GF-D8 (cell line): ENCODE results near the gene RNF39.
A peak's percentile ranks its signal among the peaks of the same experiment; 100 is the strongest.

Experiments
- DNase-seq: peaks from one replicate; lab custom pipeline; 2025; lab: John Stamatoyannopoulos, UW

RNF39 gene

GRCh38 chr6:30097902-30098768, 22.6 kb upstream of the RNF39 start:
- no peak for DNase-seq

- no peak for DNase-seq
Measured at GRCh38 chr6:30096829-30097228, 21.3 kb upstream of the RNF39 start.

GRCh38 chr6:30093951-30094661, 18.5 kb upstream of the RNF39 start:
- no peak for DNase-seq

GRCh38 chr6:30092852-30093543, 17.4 kb upstream of the RNF39 start:
- DNase-seq: no peak

- no peak for DNase-seq
Measured at GRCh38 chr6:30091577-30092381, 16.2 kb upstream of the RNF39 start.

GRCh38 chr6:30087876-30088275, 12.3 kb upstream of the RNF39 start:
- no peak for DNase-seq

GRCh38 chr6:30077218-30077617, 1.6 kb upstream of the RNF39 start:
- DNase-seq: no peak

GRCh38 chr6:30075790-30076732, 492 bp upstream of the RNF39 start:
- no peak for DNase-seq

- DNase-seq: no peak
Measured at GRCh38 chr6:30074331-30075093, 1.1 kb downstream of the RNF39 start.

- DNase-seq: no peak
Measured at GRCh38 chr6:30073489-30074235, 1.9 kb downstream of the RNF39 start.

GRCh38 chr6:30071858-30072257, 3.7 kb downstream of the RNF39 start:
- no peak for DNase-seq

GRCh38 chr6:30071081-30071818, 4.3 kb downstream of the RNF39 start:
- DNase-seq: no peak

GRCh38 chr6:30067460-30068139, 8.0 kb downstream of the RNF39 start:
- no peak for DNase-seq

- peak; percentile 99 for DNase-seq
Measured at GRCh38 chr6:30066577-30067459, 8.8 kb downstream of the RNF39 start, which contains the start of gene PPP1R11. PPP1R11 (plus strand) TSS chr6:30067198; CDS start chr6:30067411, 213 bp downstream.

GRCh38 chr6:30066082-30066481, 9.5 kb downstream of the RNF39 start:
- DNase-seq: no peak

- no peak for DNase-seq
Measured at GRCh38 chr6:30063315-30063714, 12.3 kb downstream of the RNF39 start.
